Activated naive CD8-positive, alpha-beta T cell (primary cell): ENCODE data around the gene C4A.
A peak's percentile ranks its signal among the peaks of the same experiment; 100 is the strongest.
"Not testable (repeated sequence)": the region's sequence is repeated elsewhere in the genome, so short reads cannot be mapped to it uniquely, and the experiment has no call there.

Experiments
- H3K27ac Mint-ChIP-seq: one replicate; pipeline ENCODE4 v1.8.0; 2021; ENCODE audit warnings: mixed read lengths
- H3K27me3 Mint-ChIP-seq: one replicate; pipeline ENCODE4 v1.8.0; 2021; ENCODE audit warnings: mixed read lengths
- H3K36me3 Mint-ChIP-seq: one replicate; pipeline ENCODE4 v1.8.0; 2021; ENCODE audit warnings: mixed read lengths
- H3K4me1 Mint-ChIP-seq: one replicate; pipeline ENCODE4 v1.8.0; 2021; ENCODE audit warnings: low read depth, mixed read lengths
- H3K4me3 Mint-ChIP-seq: one replicate; pipeline ENCODE4 v1.8.0; 2021; ENCODE audit warnings: mild to moderate bottlenecking, mixed read lengths
- H3K9me3 Mint-ChIP-seq: one replicate; pipeline ENCODE4 v1.8.0; 2021; ENCODE audit warnings: low read depth, mixed read lengths

C4A gene

GRCh38 chr6:31969712-31970603, 11.9 kb upstream of the C4A start:
- Mint-ChIP-seq H3K27me3 (no peaks in the 10 kb centered on the region), H3K36me3 (peaks cover 7% of the 10 kb centered on the region), H3K4me3 (peak overlapping the region; percentile 97), H3K9me3 (no peaks in the 10 kb centered on the region), H3K27ac (peak overlapping the region; percentile 99), H3K4me1 (peaks cover 40% of the 10 kb centered on the region)

- H3K4me3 Mint-ChIP-seq: peak overlapping the region; percentile 97
- H3K27me3 Mint-ChIP-seq: no peaks in the 10 kb centered on the region
- no peaks in the 10 kb centered on the region for H3K9me3 Mint-ChIP-seq
- H3K4me1 Mint-ChIP-seq: peaks cover 40% of the 10 kb centered on the region
- H3K36me3 Mint-ChIP-seq: peaks cover 7% of the 10 kb centered on the region
- peak overlapping the region; percentile 99 for H3K27ac Mint-ChIP-seq
These were observed 11.1 kb upstream of the C4A start for GRCh38 chr6:31970604-31971271.

- Mint-ChIP-seq H3K4me3 (peak overlapping the region; percentile 97), H3K4me1 (peaks cover 40% of the 10 kb centered on the region), H3K36me3 (peaks cover 7% of the 10 kb centered on the region), H3K9me3 (no peaks in the 10 kb centered on the region), H3K27ac (peak overlapping the region; percentile 99), H3K27me3 (no peaks in the 10 kb centered on the region)
These were observed 10.4 kb upstream of the C4A start for GRCh38 chr6:31971279-31971992.

- H3K27me3 Mint-ChIP-seq: no peaks in the 10 kb centered on the region
- peak within 1 kb of the TSS; percentile 97 for H3K4me3 Mint-ChIP-seq
- H3K4me1 Mint-ChIP-seq: peaks cover 40% of the 10 kb centered on the region
- no peaks in the 10 kb centered on the region for H3K9me3 Mint-ChIP-seq
- peaks cover 7% of the 10 kb centered on the region for H3K36me3 Mint-ChIP-seq
- H3K27ac Mint-ChIP-seq: peak within 1 kb of the TSS; percentile 99
These were observed 9.7 kb upstream of the C4A start, which contains the start of gene DXO for GRCh38 chr6:31971993-31972708. TSS of gene DXO (minus strand) at chr6:31972138. CDS start at chr6:31971675, 463 bp downstream.

GRCh38 chr6:31972709-31973350, 9.0 kb upstream of the C4A start:
- Mint-ChIP-seq H3K4me1 (peaks cover 40% of the 10 kb centered on the region), H3K27me3 (no peaks in the 10 kb centered on the region), H3K36me3 (peaks cover 7% of the 10 kb centered on the region), H3K27ac (peak overlapping the region; percentile 99), H3K4me3 (peak overlapping the region; percentile 97), H3K9me3 (no peaks in the 10 kb centered on the region)

GRCh38 chr6:31976065-31976464, 5.8 kb upstream of the C4A start:
- H3K27me3 Mint-ChIP-seq, H3K36me3 Mint-ChIP-seq, H3K4me3 Mint-ChIP-seq, H3K9me3 Mint-ChIP-seq, H3K27ac Mint-ChIP-seq: not testable (repeated sequence)
- peaks cover 40% of the 10 kb centered on the region for H3K4me1 Mint-ChIP-seq

GRCh38 chr6:31977816-31978431, 3.9 kb upstream of the C4A start:
- no peak overlapping the region for H3K4me3 Mint-ChIP-seq
- H3K27ac Mint-ChIP-seq: peak overlapping the region; percentile 88
- no peaks in the 10 kb centered on the region for H3K9me3 Mint-ChIP-seq
- H3K4me1 Mint-ChIP-seq: peaks cover 31% of the 10 kb centered on the region
- peaks cover 3% of the 10 kb centered on the region for H3K36me3 Mint-ChIP-seq
- H3K27me3 Mint-ChIP-seq: no peaks in the 10 kb centered on the region

GRCh38 chr6:31978831-31979230, 3.0 kb upstream of the C4A start:
- Mint-ChIP-seq H3K9me3 (no peaks in the 10 kb centered on the region), H3K27me3 (no peaks in the 10 kb centered on the region), H3K4me1 (peaks cover 22% of the 10 kb centered on the region), H3K36me3 (no peaks in the 10 kb centered on the region), H3K27ac (peak overlapping the region; percentile 88), H3K4me3 (no peak overlapping the region)

- Mint-ChIP-seq H3K4me1 (peaks cover 19% of the 10 kb centered on the region), H3K27ac (peak overlapping the region; percentile 89), H3K27me3 (no peaks in the 10 kb centered on the region), H3K9me3 (no peaks in the 10 kb centered on the region), H3K4me3 (no peak overlapping the region), H3K36me3 (no peaks in the 10 kb centered on the region)
These were observed 2.5 kb upstream of the C4A start for GRCh38 chr6:31979238-31979898.

- H3K4me3 Mint-ChIP-seq, H3K36me3 Mint-ChIP-seq, H3K9me3 Mint-ChIP-seq, H3K27me3 Mint-ChIP-seq: not testable (repeated sequence)
- Mint-ChIP-seq H3K4me1 (peaks cover 16% of the 10 kb centered on the region), H3K27ac (peak overlapping the region; percentile 89)
These were observed 1.5 kb upstream of the C4A start for GRCh38 chr6:31980195-31980876.

GRCh38 chr6:31980998-31981397, 859 bp upstream of the C4A start:
- not testable (repeated sequence) for H3K9me3 Mint-ChIP-seq, H3K36me3 Mint-ChIP-seq, H3K27ac Mint-ChIP-seq, H3K27me3 Mint-ChIP-seq, H3K4me3 Mint-ChIP-seq
- peaks cover 16% of the 10 kb centered on the region for H3K4me1 Mint-ChIP-seq

GRCh38 chr6:31989363-31989762, 7.5 kb downstream of the C4A start:
- not testable (repeated sequence) for H3K9me3 Mint-ChIP-seq, H3K36me3 Mint-ChIP-seq, H3K4me1 Mint-ChIP-seq, H3K27me3 Mint-ChIP-seq, H3K27ac Mint-ChIP-seq, H3K4me3 Mint-ChIP-seq

GRCh38 chr6:31994421-31994820, 12.6 kb downstream of the C4A start:
- not testable (repeated sequence) for H3K9me3 Mint-ChIP-seq, H3K27ac Mint-ChIP-seq, H3K4me3 Mint-ChIP-seq, H3K4me1 Mint-ChIP-seq, H3K27me3 Mint-ChIP-seq, H3K36me3 Mint-ChIP-seq
